HEK293T (cell line): Measurements from ENCODE around the gene SPECC1L.

Experiments
- CTCF ChIA-PET: fragments of 350-600 bp; formaldehyde crosslinking; extraction: SDS; loops from one replicate; lab custom pipeline; 2021; ENCODE audit warnings: antibody characterized with exemption, inconsistent platforms; lab: Yijun Ruan, JAX
- POLR2A ChIA-PET: fragments of 350-600 bp; formaldehyde crosslinking; extraction: SDS; loops from one replicate; lab custom pipeline; 2020; ENCODE audit warnings: antibody characterized with exemption, inconsistent platforms; lab: Yijun Ruan, JAX
- DNase-seq: peaks from one replicate; pipeline ENCODE4 v3.0.0; 2012; ENCODE audit warnings: mixed read lengths; ENCODE audit errors: extremely low spot score
- ARNT ChIP-seq: fragments of 450-650 bp; IDR thresholded peaks from 2 replicates; pipeline ENCODE4 v1.6.1; 2017; ENCODE audit warnings: mild to moderate bottlenecking
- BHLHE40 ChIP-seq: fragments of 450-650 bp; IDR thresholded peaks from 2 replicates; pipeline ENCODE4 v1.6.1; 2016; ENCODE audit warnings: mild to moderate bottlenecking, moderate library complexity, borderline replicate concordance
- CTBP1 ChIP-seq: fragments of 450-650 bp; IDR thresholded peaks from 2 replicates; pipeline ENCODE4 v1.6.1; 2016; ENCODE audit warnings: borderline replicate concordance
- ELF4 ChIP-seq: fragments of 450-650 bp; IDR thresholded peaks from 2 replicates; pipeline ENCODE4 v1.6.1; 2017; ENCODE audit warnings: antibody characterized with exemption
- FOXA1 ChIP-seq: fragments of 450-650 bp; IDR thresholded peaks from 2 replicates; pipeline ENCODE4 v1.6.1; 2016; ENCODE audit warnings: mild to moderate bottlenecking
- FOXK2 ChIP-seq: fragments of 450-650 bp; IDR thresholded peaks from 2 replicates; pipeline ENCODE4 v1.6.1; 2016; ENCODE audit warnings: mild to moderate bottlenecking
- FOXM1 ChIP-seq: fragments of 450-650 bp; IDR thresholded peaks from 2 replicates; pipeline ENCODE4 v1.6.1; 2017; ENCODE audit warnings: mild to moderate bottlenecking, borderline replicate concordance
- HDGF ChIP-seq: fragments of 450-650 bp; IDR thresholded peaks from 2 replicates; pipeline ENCODE4 v1.6.1; 2017; ENCODE audit warnings: antibody characterized with exemption, borderline replicate concordance
- L3MBTL2 ChIP-seq: fragments of 450-650 bp; conservative IDR thresholded peaks from 2 replicates; pipeline ENCODE4 v1.6.1; 2016; ENCODE audit warnings: mild to moderate bottlenecking
- LEF1 ChIP-seq: fragments of 450-650 bp; IDR thresholded peaks from 2 replicates; pipeline ENCODE4 v1.6.1; 2017; ENCODE audit warnings: mild to moderate bottlenecking, borderline replicate concordance
- NFRKB ChIP-seq: fragments of 450-650 bp; IDR thresholded peaks from 2 replicates; pipeline ENCODE4 v1.6.1; 2016; ENCODE audit warnings: mild to moderate bottlenecking, moderate library complexity
- PKNOX1 ChIP-seq: fragments of 450-650 bp; IDR thresholded peaks from 2 replicates; pipeline ENCODE4 v1.6.1; 2016
- SP1 ChIP-seq: fragments of 450-650 bp; IDR thresholded peaks from 2 replicates; pipeline ENCODE4 v1.6.1; 2017
- SUZ12 ChIP-seq: fragments of 450-650 bp; IDR thresholded peaks from 2 replicates; pipeline ENCODE4 v1.6.1; 2016; ENCODE audit warnings: mild to moderate bottlenecking
- TARDBP ChIP-seq: fragments of 450-650 bp; IDR thresholded peaks from 2 replicates; pipeline ENCODE4 v1.6.1; 2016
- ZNF384 ChIP-seq: fragments of 450-650 bp; IDR thresholded peaks from 2 replicates; pipeline ENCODE4 v1.6.1; 2016

The SPECC1L gene

GRCh38 chr22:24355574-24355973 is 84.9 kb downstream of the SPECC1L start:
- no peak for TF ChIP-seq NFRKB
- no peak for TF ChIP-seq PKNOX1
- TF ChIP-seq CTBP1, result no peak
- ChIA-PET POLR2A (no interaction called here), CTCF (no interaction called here)
- DNase-seq, result no peak

- POLR2A ChIA-PET, result no interaction called here
These were observed 86.9 kb downstream of the SPECC1L start for GRCh38 chr22:24357547-24357946.

GRCh38 chr22:24358105-24358836 is 87.6 kb downstream of the SPECC1L start:
- no peak for DNase-seq
- ChIA-PET CTCF (interaction anchor here (0.5 kb wide), 1 partner anchor 24 kb away, joined by 3 read pairs; no protein-coding TSS in a partner anchor), POLR2A (no interaction called here)
- TF ChIP-seq NFRKB (no peak), PKNOX1 (no peak), HDGF (no peak), ELF4 (no peak), L3MBTL2 (no peak), CTBP1 (no peak), ZNF384 (no peak), TARDBP (no peak), ARNT (no peak), SP1 (no peak), FOXM1 (no peak), SUZ12 (no peak), LEF1 (no peak), FOXK2 (no peak), BHLHE40 (no peak), FOXA1 (no peak)

More at GRCh38 chr22:24357547-24357946, 86.9 kb downstream of the SPECC1L start:
- TF ChIP-seq SP1 (no peak), HDGF (no peak), FOXM1 (no peak), PKNOX1 (no peak), FOXK2 (no peak), ELF4 (no peak), LEF1 (no peak), TARDBP (no peak), SUZ12 (no peak), BHLHE40 (no peak), FOXA1 (no peak), NFRKB (no peak), ARNT (no peak), CTBP1 (no peak), ZNF384 (no peak), L3MBTL2 (no peak)
- peak; percentile 27 for DNase-seq
- CTCF ChIA-PET, result no interaction called here

- POLR2A ChIA-PET, result no interaction called here
- TF ChIP-seq CTBP1 (no peak), HDGF (no peak), ELF4 (no peak), LEF1 (no peak), TARDBP (no peak), SUZ12 (no peak), SP1 (no peak), FOXK2 (no peak), L3MBTL2 (no peak), ZNF384 (no peak)
- CTCF ChIA-PET, result no interaction called here
- DNase-seq, result no peak
These were observed 89.0 kb downstream of the SPECC1L start for GRCh38 chr22:24359452-24360120.

- ChIA-PET CTCF (no interaction called here), POLR2A (no interaction called here)
- no peak for DNase-seq
- no peak for TF ChIP-seq ARNT
- no peak for TF ChIP-seq NFRKB
- TF ChIP-seq TARDBP, result no peak
These were observed 91.5 kb downstream of the SPECC1L start for GRCh38 chr22:24361976-24362646.

- no peak for TF ChIP-seq L3MBTL2
- TF ChIP-seq FOXA1, result no peak
- TF ChIP-seq FOXK2, result no peak
- TF ChIP-seq LEF1, result no peak
- no peak for TF ChIP-seq PKNOX1
- TF ChIP-seq ZNF384, result no peak
- TF ChIP-seq CTBP1, result no peak
- TF ChIP-seq FOXM1, result no peak
- TF ChIP-seq HDGF, result no peak
- no peak for TF ChIP-seq SUZ12
- TF ChIP-seq SP1, result no peak
- CTCF ChIA-PET, result no interaction called here
- DNase-seq, result no peak
- POLR2A ChIA-PET, result no interaction called here
These were observed 92.6 kb downstream of the SPECC1L start for GRCh38 chr22:24363243-24363642.
